Small intestine (tissue), 7 donors: ENCODE measurements around the gene DDX39B. TPM values are rescaled to one million over a fixed set of nuclear protein-coding genes. Genes with fewer than 3 reads are reported as not detected.
"Not testable (repeated sequence)": the region's sequence is repeated elsewhere in the genome, so short reads cannot be mapped to it uniquely, and the experiment has no call there.

Source experiments
- DNase-seq, 2 donors: peaks; one replicate each; pipeline versions ENCODE4 v3.0.0 to v3.0.0-alpha.2; 2013
- FAIRE-seq: peaks from 2 replicates; lab custom pipeline; 2012; peaks lifted over from hg19 to GRCh38; lab: Jason Lieb, UNC
- H3K27ac ChIP-seq, 3 donors: one replicate each; pipeline ENCODE4 v1.5.1; 2013; ENCODE audit warnings: low read length in 2 of 3, mild to moderate bottlenecking in 2 of 3, control low read depth in 1 of 3, inconsistent platforms in 1 of 3, low read depth in 1 of 3, moderate library complexity in 1 of 3
- H3K27me3 ChIP-seq, 3 donors: one replicate each; pipeline ENCODE4 v1.6.1; 2013; ENCODE audit warnings: low read length in 3 of 3, inconsistent platforms in 1 of 3; ENCODE audit not compliant: control insufficient read depth in 3 of 3, insufficient read depth in 3 of 3
- H3K36me3 ChIP-seq, 3 donors: one replicate each; pipeline ENCODE4 v1.6.1; 2013; ENCODE audit warnings: low read length in 3 of 3, inconsistent platforms in 1 of 3, low read depth in 1 of 3, mild to moderate bottlenecking in 1 of 3, moderate library complexity in 1 of 3; ENCODE audit not compliant: control insufficient read depth in 3 of 3, insufficient read depth in 2 of 3
- H3K4me1 ChIP-seq, 3 donors: one replicate each; pipeline ENCODE4 v1.6.1; 2013; ENCODE audit warnings: low read length in 2 of 3, inconsistent platforms in 1 of 3, low read depth in 1 of 3, mild to moderate bottlenecking in 1 of 3, moderate library complexity in 1 of 3; ENCODE audit not compliant: control insufficient read depth in 3 of 3, insufficient read depth in 2 of 3
- H3K4me3 ChIP-seq, 3 donors: one replicate each; pipeline ENCODE4 v1.5.1; 2013; ENCODE audit warnings: low read length in 3 of 3, control low read depth in 1 of 3, inconsistent platforms in 1 of 3, low read depth in 1 of 3, mild to moderate bottlenecking in 1 of 3, moderate library complexity in 1 of 3
- H3K9me3 ChIP-seq, 2 donors: one replicate each; pipeline ENCODE4 v1.6.1; 2013; ENCODE audit warnings: low read depth in 1 of 2, low read length in 1 of 2; ENCODE audit not compliant: control insufficient read depth in 2 of 2, insufficient read depth in 1 of 2
- WGBS, 3 donors: extraction: QIAGEN DNeasy Blood & Tissue Kit; methylation state at CpG; one replicate each; pipeline ENCODE4 v1.1.7; 2013; 5-methylcytosine and 5-hydroxymethylcytosine counted together
- polyA plus RNA-seq, 4 donors: library from polyadenylated mRNA; stranded (reverse) in 3 of 4; unstranded in 1 of 4; fragments of 200-250 nt in 3 of 4; fragments of 120-200 nt in 1 of 4; gene quantifications; one replicate each; pipeline versions ENCODE4 v1.2.1 to v1.2.3, GENCODE V29; 2013
- donor health status: healthy with polysubstance abuse.
- donor health status: control.
- donor health status: control.
- donor health status: Bipolar disorder and iron deficiency.
- donor health status: healthy.

DDX39B gene
- polyA plus RNA-seq, 4 donors: 307 to 440 (median 358) TPM

GRCh38 chr6:31525553-31525931 lies 16.3 kb downstream of the DDX39B start:
- 36 to 55% (median 40%) methylated on average over 8 of the region's 8 CpGs for WGBS, 3 donors

GRCh38 chr6:31521835-31522234 lies 20.0 kb downstream of the DDX39B start:
- no peak for DNase-seq
- H3K36me3 ChIP-seq: no peaks in the 10 kb centered on the region
- H3K9me3 ChIP-seq: no peaks in the 10 kb centered on the region
- no peak overlapping the region for H3K27ac ChIP-seq
- no peaks in the 10 kb centered on the region for H3K27me3 ChIP-seq
- H3K4me1 ChIP-seq: peaks cover 0 to 2% (median 0%) of the 10 kb centered on the region in 3 donors
- H3K4me3 ChIP-seq: no peak overlapping the region
- FAIRE-seq: no peak
- WGBS, 3 donors: 70 to 85% (median 71%) methylated on average over 3 of the region's 3 CpGs

More at GRCh38 chr6:31525553-31525931, 16.3 kb downstream of the DDX39B start:
- no peak overlapping the region for H3K4me3 ChIP-seq
- DNase-seq: no peak
- no peaks in the 10 kb centered on the region for H3K9me3 ChIP-seq
- FAIRE-seq: no peak
- no peak overlapping the region for H3K27ac ChIP-seq
- H3K36me3 ChIP-seq: peaks cover under 1 to 16% (median 3%) of the 10 kb centered on the region in 3 donors
- H3K4me1 ChIP-seq: peaks cover 0 to 7% (median 2%) of the 10 kb centered on the region in 3 donors
- H3K27me3 ChIP-seq: no peaks in the 10 kb centered on the region

GRCh38 chr6:31513456-31514165 lies 28.2 kb downstream of the DDX39B start:
- Histone ChIP-seq H3K9me3 (no peaks in the 10 kb centered on the region), H3K4me1 (no peaks in the 10 kb centered on the region), H3K27ac (no peak overlapping the region), H3K27me3 (peaks cover 0 to 5% (median 0%) of the 10 kb centered on the region in 3 donors), H3K36me3 (peaks cover 0 to 2% (median 0%) of the 10 kb centered on the region in 3 donors), H3K4me3 (no peak overlapping the region)
- DNase-seq (no peak), FAIRE-seq (no peak)
- WGBS, 3 donors: 70 to 79% (median 72%) methylated on average over 5 of the region's 5 CpGs

- Histone ChIP-seq H3K27me3 (peaks cover 0 to 9% (median 0%) of the 10 kb centered on the region in 3 donors), H3K9me3 (no peaks in the 10 kb centered on the region), H3K36me3 (peaks cover 0 to 5% (median 0%) of the 10 kb centered on the region in 3 donors), H3K4me1 (no peaks in the 10 kb centered on the region), H3K4me3 (no peak overlapping the region), H3K27ac (no peak overlapping the region)
- DNase-seq: no peak
- 76 to 84% (median 79%) methylated on average over 4 of the region's 4 CpGs for whole genome bisulfite sequencing, 3 donors
- FAIRE-seq: no peak
These were observed 31.8 kb downstream of the DDX39B start for GRCh38 chr6:31510007-31510406.

GRCh38 chr6:31509036-31509435 lies 32.8 kb downstream of the DDX39B start:
- not testable (repeated sequence) for H3K27ac ChIP-seq, H3K36me3 ChIP-seq, H3K4me1 ChIP-seq, FAIRE-seq, H3K9me3 ChIP-seq, H3K4me3 ChIP-seq, H3K27me3 ChIP-seq, DNase-seq
- WGBS, 3 donors: 40 to 47% methylated on average over 2 of the region's 2 CpGs; no CpG with 5 or more reads in 1 of the 3 donors

GRCh38 chr6:31502586-31502985 lies 39.2 kb downstream of the DDX39B start:
- DNase-seq (no peak), FAIRE-seq (no peak)
- H3K27me3 ChIP-seq: peaks cover 0 to 35% (median 0%) of the 10 kb centered on the region in 3 donors
- no peak overlapping the region for H3K4me3 ChIP-seq
- H3K4me1 ChIP-seq: no peaks in the 10 kb centered on the region
- peaks cover 0 to 3% (median 0%) of the 10 kb centered on the region in 3 donors for H3K36me3 ChIP-seq
- peaks cover 0 to 3% of the 10 kb centered on the region in 2 donors for H3K9me3 ChIP-seq
- H3K27ac ChIP-seq: no peak overlapping the region

- not testable (repeated sequence) for FAIRE-seq, H3K9me3 ChIP-seq, H3K27ac ChIP-seq, H3K4me1 ChIP-seq, H3K4me3 ChIP-seq, H3K36me3 ChIP-seq, DNase-seq
- H3K27me3 ChIP-seq: peaks cover 0 to 54% (median 0%) of the 10 kb centered on the region in 3 donors
- 90 to 100% methylated on average over 1 of the region's 2 CpGs; no CpG with 5 or more reads in 1 of the 3 donors for WGBS, 3 donors
These were observed 42.2 kb downstream of the DDX39B start for GRCh38 chr6:31499648-31500047.

- peaks cover 0 to 61% (median 0%) of the 10 kb centered on the region in 3 donors for H3K27me3 ChIP-seq
- FAIRE-seq (no peak), DNase-seq (peak in 1 of 2 donors; percentile 24)
- H3K36me3 ChIP-seq: no peaks in the 10 kb centered on the region
- 15 to 21% (median 17%) methylated on average over 19 to 21 of the region's 21 CpGs for WGBS, 3 donors
- H3K27ac ChIP-seq: no peak overlapping the region
- peaks cover 0 to 3% of the 10 kb centered on the region in 2 donors for H3K9me3 ChIP-seq
- H3K4me1 ChIP-seq: peaks cover 0 to 6% (median 0%) of the 10 kb centered on the region in 3 donors
- peak overlapping the region in 1 of 3 donors; percentile 26 for H3K4me3 ChIP-seq
These were observed 43.1 kb downstream of the DDX39B start for GRCh38 chr6:31498748-31499147.
